Middle frontal gyrus (tissue), 1 donor: ENCODE data around the gene SLC43A3.

Experiments used
- DNase-seq: peaks from one replicate; pipeline ENCODE4 v3.0.0-alpha.2; 2015; ENCODE audit warnings: low spot score; ENCODE audit errors: extremely low spot score

Gene SLC43A3

DNA sequence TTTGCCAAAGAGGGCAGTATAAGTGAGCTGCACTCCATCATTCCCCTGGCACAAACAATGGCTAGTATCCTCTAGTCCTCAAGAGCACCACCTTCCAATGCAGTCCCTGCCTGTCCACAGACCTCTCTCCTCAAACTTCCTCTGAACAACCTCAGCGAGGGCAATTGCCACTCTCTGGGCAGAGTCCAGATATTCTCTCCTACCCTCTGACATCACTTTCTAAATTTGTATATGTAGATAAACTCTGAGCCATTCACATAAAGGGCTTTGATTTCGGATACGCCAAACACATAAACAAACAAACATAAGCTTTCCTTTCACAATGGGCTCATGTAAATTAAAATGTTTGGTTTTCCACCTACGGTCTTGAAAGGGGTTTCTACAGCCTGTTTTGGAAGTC is 3.0 kb upstream of the SLC43A3 start:
- no peak for DNase-seq

DNA sequence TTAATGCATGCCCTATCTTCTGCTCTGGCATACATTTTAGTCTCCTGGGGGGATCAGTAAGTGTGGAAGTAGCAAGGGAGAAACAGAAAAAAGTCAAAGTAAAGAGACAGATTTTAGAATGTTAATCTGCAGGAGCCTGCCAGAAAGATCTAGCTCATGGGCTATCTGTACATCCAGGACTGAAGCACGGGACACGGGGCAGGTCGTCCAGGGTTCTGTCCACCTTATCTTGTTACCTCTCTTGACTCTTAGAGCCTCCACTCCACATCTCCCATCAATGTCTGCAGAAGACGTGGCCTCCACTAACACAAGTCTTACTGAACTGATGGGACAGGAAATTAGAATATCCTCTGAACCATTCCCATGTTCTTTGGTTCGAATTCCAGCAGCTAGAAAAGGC is 1.7 kb upstream of the SLC43A3 start:
- no peak for DNase-seq

DNA sequence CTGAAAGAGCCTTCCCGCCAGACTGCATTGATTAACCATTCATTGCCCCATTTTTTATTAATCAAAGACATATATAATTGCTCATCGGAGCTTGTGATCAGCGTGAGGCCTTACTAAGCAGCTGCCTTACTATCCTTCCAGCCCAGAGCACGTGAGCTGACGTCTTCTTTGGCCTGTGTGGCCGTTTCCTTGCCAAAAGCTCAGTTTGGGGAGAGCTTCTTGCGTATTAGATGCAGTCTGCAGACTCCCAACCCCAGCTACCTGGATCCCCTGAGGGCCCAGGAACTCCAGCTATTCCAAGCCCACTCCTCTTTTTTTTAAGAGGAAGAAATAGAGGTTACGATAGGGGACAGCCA is 784 bp upstream of the SLC43A3 start:
- DNase-seq: peak; percentile 29

DNA sequence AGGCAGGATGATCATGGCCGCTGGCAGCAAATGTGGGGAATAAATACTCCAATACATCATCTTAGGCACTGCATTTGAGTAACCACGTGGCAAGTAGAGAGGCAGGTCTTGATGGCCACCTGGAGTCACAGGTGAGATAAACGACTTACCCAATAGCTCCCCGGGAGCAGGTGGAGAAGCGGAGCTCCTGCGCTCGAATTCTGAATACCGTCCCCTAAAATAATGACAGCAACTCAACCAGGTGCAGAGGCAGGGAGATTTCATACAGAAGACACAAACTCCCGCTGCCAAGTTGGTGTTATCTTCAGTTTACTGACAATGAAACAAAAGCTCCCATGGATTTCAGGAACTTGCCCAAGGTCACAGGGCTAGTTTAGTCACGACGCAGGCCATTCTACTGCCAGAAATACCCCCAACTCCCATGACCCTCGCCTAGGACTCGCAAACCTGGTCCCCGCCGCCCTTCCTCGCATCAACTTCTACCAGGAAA is 437 bp downstream of the SLC43A3 start:
- DNase-seq: no peak

DNA sequence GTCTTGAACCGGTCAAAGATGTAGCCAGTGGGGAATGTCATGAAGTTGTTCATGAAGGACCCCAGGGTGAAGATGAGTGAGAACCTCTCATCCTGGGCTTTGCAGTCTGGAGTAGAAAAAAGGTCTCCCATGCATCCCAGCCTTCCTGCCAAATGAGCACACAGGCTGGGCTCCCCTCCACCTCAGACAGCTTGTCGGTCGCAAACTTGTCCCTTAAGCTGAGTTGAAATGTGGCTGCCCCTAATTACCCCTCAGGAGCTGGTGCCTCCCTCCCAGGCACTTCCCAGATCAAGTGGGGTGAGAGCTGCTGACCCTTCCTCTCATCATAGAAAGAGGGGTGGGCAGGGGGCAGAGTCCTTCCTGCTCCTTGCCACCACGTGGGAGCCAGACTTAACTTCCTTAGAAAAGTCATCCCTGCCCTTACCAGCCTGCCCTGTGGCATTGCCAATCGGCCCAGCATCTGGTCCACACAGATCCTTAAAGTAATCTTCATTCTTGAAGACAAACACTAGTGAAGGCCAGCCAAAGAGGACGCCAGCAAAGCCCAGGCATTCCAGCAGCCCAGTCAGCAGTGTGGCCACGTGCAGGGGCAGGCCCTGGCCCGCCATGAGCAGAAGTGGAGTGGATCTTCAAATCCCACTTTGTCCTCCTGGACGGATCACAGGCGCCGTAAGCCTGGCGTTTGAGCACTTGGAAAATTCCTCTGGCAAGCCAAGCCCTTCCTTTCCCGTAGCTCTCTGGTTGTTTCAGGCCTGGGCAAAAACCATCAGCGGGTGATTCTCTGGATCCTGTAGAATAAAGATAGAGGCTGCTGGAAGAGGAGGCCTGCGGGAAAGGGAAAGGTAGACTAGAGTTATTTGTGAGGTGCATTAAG is 1.1 kb downstream of the SLC43A3 start:
- DNase-seq: no peak

DNA sequence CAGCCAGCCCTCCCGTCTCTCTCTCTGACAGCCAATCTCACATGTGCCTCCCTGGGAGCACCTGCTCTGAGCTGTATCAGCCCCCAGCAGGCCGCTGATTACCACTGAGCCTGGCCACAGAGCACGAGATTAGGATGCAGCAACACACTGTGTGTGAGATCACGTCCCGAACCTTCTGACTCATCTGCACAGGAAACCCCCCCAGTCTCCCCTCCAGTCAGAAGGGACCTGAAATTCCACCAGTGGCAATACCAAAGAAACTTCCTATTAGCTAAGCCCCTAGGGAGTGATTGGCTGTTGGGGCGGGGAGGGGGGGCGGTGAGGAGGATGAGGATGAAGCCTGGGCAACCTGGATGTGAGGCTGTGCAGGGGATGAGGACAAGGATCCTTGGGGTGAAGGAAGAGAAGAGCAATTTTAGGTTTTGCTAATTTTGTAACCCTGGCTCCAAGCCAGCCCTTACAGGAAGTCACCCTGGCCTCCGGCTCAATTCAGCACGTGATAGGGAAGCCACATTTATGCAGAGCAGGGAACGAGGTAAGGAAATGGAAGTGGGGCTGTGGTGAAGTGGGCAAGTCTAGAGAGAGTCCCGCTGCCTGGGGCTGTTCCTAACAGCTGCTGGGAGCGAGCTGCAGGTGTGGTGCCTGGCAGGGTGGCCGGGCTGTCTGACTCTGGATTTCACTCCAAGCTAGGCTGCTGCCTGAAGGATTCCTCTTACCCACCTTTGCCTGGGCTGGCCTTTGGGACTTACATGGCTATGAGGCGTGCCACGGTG is 1.9 kb downstream of the SLC43A3 start:
- no peak for DNase-seq

DNA sequence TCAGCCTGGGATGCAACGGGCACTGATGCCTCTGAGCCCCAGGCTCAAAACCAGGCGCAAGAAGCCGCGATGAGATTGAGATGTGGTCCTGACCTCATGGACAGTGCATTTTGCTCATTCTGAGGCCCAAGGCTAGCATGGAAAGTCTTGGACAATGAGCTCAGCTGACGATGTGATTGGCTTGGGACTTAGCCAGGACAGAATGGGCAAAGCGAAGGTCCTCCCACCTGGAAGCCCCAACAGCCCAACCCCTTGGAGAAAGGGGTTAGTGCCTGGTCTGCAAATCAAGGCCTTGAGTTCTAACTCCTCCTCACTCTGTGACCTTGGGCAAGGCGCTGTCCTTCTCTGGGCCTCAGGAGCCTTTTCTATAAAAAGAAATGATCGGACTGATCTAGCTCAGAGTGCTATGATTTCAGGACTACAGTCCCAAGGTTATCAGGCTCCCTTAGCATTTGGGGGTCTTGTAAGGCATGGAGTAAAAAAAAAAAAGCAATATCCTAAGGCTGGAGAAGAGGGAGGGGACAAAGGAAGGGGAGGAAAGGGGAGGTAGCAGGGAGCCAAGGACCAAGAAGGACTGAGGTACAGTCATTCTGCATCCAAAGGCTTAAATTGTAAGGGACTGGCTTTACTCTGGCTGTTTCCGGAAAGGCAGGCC is 2.7 kb downstream of the SLC43A3 start:
- DNase-seq: no peak

DNA sequence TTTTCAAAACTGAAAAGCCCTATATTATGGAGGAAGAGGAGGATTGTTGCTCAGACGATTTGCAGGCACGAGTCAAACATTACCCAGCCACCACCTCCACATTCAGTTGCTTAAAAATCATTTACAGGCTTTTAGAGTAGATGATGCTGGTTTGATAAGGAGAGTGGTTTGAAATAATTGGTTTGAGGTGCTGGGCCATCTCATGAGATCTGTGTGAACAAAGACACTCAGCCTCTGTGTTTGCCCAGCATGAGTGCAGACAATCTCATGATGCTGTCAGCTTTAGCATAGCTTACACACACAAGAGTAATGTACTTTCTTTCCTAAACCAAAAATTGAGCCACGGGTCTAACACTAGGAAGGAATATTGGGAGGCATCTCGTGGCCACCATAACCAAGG is 4.3 kb downstream of the SLC43A3 start:
- DNase-seq: no peak

DNA sequence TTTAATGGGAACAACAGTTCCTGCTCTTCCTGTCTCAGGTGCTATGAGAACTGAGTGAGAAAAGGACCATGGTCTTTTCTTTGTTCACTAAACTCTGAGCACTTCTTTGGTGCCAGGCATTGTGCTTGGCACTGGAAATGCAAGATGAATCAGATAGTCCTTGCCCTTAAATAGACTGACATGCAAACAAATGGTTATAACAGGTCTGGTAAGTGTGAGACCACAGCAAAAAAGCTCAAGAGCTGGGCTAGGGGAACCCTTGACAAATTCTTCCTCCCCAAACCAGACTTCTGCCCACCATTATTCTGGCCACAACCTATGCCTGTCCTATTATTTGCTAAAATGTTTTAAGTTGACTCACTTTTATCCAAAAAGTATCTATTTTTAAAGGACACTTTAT is 5.1 kb downstream of the SLC43A3 start:
- no peak for DNase-seq

DNA sequence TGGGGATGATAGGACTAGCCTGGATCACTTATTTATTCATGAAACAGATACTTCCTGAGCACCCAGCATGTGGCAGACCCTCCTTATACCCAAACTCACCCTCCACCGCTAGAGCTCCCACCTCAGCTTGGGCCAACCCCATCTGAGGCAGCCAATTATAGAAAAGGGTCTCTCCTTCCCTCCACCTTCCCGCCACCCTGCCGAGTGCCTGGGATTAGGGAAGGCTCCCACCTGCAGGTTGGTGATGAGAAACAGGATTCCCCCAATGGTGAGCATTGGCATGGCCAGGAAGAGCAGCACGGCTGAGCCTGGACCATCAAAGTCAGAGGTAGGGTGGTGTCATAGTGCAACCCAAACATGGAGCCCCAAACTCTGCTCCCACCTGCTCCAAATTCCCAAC is 5.9 kb downstream of the SLC43A3 start:
- no peak for DNase-seq

DNA sequence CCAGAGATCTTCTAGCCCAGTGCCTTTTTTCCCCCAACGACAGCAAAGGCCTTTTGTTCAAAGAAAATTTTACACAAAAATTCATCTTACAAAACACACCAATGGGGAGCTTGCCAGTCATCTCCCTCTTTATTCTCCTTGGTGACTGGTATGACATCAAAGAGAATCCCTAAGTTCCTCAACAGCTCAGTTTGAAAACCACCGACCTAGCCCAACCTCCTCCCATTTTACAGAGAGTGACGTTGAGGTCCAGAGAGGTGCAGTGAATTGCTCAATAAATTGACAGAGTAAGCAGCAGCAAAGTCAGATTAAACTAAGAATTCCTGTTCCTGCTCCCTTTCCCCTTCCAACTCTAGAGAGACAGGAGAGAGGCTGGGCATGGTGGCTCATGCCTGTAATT is 7.8 kb downstream of the SLC43A3 start:
- no peak for DNase-seq

DNA sequence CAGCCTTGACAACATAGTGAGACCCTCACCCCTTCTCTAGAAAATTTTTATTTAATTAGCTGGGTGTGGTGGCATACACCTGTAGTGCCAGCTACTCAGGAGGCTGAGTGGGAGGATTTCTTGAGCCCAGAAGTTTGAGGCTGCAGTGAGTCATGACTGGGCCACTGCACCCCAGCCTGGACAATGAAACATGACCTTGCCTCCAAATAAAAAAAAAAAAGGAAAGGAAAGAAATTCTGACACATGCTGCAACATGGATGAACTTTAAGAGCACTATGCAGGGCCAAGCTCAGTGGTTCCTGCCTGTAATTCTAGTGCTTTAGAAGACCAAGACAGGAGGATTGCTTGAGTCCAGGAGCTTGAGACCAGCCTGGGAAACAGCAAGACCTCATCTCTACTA is 8.8 kb downstream of the SLC43A3 start:
- DNase-seq: no peak

DNA sequence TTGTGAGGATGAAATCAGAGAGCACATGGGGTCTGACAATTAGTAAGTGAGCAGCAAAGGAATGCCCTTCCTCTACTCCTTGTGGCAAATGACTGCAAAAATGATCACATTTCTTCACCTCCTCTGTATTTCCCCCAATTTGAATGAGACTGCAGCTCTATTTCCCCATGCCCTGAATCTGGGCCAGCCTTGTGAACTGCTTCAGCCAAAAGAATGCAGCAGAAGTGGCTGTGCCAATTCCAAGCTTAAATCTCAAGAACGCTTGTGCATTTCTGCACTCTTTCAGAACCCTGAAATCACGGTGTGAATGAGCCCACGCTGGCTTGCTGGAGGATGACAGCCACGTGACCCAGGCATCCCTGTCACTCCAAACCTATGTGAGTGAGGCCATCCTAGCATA is 9.9 kb downstream of the SLC43A3 start:
- no peak for DNase-seq

DNA sequence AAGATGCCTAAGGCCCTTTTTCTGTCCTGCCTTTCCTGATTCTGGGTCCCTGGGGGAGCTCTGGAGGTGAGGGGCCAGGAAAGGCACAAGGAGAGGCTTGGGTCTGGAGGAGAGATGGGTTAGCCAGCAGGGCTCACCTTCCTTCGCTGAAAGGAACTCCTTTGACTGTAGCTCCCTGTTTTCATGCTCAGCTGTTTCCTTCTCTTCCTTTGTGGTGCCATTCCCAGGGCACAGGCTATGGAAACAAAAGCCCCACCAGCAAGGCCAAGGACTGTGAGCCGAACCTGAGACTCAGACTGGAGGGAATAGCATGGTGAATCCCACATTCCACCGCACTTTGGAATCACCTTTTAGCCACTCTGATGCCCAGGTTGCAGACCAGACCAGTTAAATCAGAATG is 10.5 kb downstream of the SLC43A3 start:
- no peak for DNase-seq

DNA sequence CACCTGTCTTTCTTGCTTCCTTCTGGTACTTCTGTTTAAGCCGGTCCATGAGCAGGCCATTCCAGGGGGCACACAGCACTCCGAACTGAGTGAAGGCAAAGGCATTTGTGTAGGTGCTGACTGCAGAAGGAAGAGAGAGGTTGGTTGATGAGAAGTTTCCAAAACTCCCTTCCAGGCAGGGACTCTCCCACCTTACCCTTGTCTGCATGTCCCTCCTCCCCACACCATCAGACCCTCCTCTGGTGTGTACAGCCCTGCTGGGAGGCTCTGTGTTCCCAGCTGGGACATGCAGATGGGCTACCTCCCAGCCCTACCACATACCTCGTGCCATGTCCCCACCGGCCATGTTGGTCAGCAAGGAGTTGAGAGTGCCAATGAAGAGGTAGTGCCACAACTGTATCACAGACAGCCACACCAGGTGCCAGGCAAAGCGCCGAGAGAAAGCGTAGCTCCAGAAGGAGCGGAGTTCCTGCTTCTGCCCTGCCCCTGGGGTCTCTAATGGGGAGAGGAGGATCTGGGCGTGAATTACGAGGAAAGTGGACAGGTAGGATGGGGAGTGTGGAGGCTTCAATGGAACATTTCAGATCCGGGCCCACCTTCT is 12.2 kb downstream of the SLC43A3 start:
- no peak for DNase-seq

DNA sequence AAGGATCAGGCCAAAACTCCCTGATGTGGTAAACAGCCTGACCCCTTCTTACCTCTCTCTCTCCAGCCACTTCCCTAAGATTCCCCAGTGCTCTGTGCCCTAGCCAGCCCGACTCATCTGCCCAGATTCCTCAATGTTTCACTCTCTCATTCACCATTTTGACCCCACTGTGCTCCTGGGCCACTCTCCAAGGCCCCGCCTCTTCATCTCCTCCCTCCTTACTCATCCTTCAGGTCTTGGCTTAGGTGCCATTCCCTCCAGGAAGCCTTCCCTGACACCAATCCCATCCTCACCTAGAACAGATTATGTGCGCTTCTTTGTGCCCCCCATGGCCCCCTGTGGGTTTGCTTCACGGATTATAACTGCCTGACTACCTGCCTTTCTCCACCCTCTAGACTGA is 13.2 kb downstream of the SLC43A3 start:
- no peak for DNase-seq

DNA sequence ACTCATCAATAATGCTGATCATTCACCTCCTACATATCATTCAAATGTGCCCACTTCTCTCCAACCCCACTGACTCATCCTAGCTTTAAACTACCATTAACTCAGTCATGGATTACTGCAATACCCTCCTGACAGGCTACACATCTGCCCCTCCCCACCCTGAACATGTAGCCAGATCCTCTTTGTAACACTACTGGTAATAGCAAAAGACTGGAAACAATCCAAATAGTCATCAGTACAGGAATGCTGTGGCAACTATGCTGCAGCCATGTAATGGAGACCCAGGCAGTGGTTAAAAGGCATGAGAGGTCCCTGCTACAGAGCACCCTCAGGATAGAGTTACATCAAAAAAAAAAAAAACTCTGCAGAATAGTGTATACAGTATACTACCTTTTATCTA is 16.6 kb downstream of the SLC43A3 start:
- DNase-seq: no peak

DNA sequence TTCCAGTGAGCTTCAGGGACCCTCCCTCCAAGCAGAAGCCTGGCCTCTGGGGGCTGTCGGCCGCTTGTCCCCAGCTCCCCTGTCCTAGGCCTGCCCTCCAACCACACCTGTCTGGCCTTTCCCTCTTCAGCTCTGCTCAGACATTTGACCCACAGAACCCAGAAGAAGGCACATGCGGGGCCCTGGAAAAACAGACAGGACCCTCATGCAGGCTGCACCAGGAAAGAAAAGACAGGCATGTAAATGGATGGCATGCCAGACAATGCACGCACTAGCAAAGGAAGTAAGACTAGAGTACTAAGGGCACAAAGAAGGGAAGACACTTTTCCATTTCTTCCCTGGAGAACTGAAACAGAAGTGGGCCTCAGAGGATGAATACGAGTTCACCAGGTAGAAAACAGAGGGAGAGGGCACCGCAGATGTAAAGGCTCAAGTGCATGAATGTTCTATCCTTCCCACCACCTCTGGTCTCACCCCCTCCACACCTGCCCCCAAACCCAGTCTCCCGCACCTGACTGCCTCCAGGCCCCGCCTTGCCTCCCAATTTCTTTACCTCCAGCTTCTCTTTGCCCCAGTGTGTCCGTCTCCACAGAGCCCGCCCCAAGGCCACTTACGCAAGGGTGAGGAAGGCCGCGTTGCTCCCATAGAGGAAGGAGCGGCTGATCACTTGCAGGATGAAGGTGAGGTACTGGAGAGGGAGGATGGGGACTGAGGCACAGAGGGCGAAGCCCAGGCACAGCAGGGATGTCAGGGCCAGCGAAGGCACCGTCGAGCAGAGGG is 17.4 kb downstream of the SLC43A3 start:
- DNase-seq: no peak

DNA sequence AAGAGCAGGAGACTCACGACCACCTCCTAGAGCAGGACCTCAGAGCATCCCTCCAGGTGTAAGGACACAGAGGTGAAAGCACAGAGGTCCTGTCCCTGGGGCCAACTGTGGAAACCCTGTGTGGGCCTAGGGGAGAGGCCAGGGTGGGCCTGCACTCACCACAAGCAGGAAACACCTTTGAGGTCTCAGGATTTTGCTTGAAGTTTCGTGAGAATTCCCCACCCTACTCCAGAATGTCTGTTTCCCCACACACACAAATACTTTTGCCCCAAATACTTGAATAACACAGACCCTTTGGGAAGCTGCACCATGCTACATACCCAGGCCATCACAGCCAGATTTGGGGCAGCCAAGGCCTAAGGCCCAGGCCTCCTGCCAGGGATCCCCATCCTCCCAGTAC is 18.1 kb downstream of the SLC43A3 start:
- no peak for DNase-seq

DNA sequence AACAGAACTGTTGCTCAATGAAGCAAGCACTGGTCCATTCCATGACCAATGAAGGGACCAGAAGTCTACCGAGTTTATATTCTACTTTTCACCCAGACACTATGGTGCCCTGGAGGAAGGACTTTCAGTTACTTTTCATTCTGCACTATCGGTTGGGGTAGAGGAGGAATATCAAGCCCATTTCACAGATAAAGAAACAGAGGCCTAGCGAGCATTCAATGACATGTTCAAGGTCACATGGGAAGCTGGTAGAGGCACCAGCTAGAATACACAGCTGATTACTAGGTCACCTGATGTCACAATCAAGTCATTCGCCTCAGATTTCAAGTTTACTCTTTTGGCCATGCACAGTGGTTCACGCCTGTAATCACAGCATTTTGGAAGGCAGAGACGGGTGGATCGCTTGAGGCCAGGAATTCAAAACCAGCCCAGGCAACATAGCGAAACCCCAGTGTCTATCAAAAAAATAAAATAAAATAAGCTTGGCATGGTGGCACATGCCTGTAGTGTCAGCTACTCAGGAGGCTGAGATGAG is 18.9 kb downstream of the SLC43A3 start:
- DNase-seq: no peak
